HepG2 (cell line): Measurements from ENCODE around the gene GPHN.

Source experiments
- BRCA1 ChIP-seq: sonication (generic); formaldehyde crosslinking; IDR thresholded peaks from 2 replicates; pipeline ENCODE4 v1.4.0; 2020; ENCODE audit warnings: missing genetic modification reagents
- CTCF ChIP-seq: sonication (generic); formaldehyde crosslinking; IDR thresholded peaks from 2 replicates; pipeline ENCODE4 v1.5.0; 2020; ENCODE audit warnings: mild to moderate bottlenecking, missing genetic modification reagents, moderate library complexity
- ZNF646 ChIP-seq: sonication (generic); formaldehyde crosslinking; IDR thresholded peaks from 2 replicates; pipeline ENCODE4 v1.9.0; 2021; ENCODE audit warnings: mild to moderate bottlenecking, missing genetic modification reagents
- ZSCAN20 ChIP-seq: sonication (generic); formaldehyde crosslinking; IDR thresholded peaks from 2 replicates; pipeline ENCODE4 v1.4.0; 2020; ENCODE audit warnings: missing genetic modification reagents, mild to moderate bottlenecking, borderline replicate concordance

- TF ChIP-seq ZSCAN20 (CRISPR knock-in tag) (no peak), CTCF (CRISPR knock-in tag) (no peak), ZNF646 (CRISPR knock-in tag) (no peak), BRCA1 (no peak)
Measured at GRCh38 chr14:66493750-66494149, 14.2 kb upstream of the GPHN start.
